Measurements from ENCODE around the gene ENPP6.

GRCh38 chr4:184163813-184164212, 53.9 kb downstream of the ENPP6 start:
- TF ChIP-seq CTCF (conservative IDR thresholded peaks at IDR 0.05; ENCODE audit: low read depth, low read length) (peak; percentile 88), EZH2 (IDR thresholded peaks at IDR 0.05; ENCODE audit: borderline replicate concordance, low read depth, low read length, poor library complexity, severe bottlenecking) (no peak)
